GM12875 (cell line): Measurements from ENCODE around the gene SLC25A21.
"Not testable (repeated sequence)": the region's sequence is repeated elsewhere in the genome, so short reads cannot be mapped to it uniquely, and the experiment has no call there.

Source experiments
- H3K4me3 ChIP-seq: one replicate; pipeline ENCODE4 v1.5.1; 2011; ENCODE audit warnings: low read depth, low read length, control low read depth
- TF ChIP-seq, protein P1 (sequence below): IDR thresholded peaks from 2 replicates; pipeline ENCODE4 v1.5.1; 2011; ENCODE audit warnings: low read depth, mild to moderate bottlenecking, control low read depth, inconsistent platforms, low read length, moderate library complexity, borderline replicate concordance; ENCODE audit not compliant: insufficient read depth

Gene SLC25A21

DNA sequence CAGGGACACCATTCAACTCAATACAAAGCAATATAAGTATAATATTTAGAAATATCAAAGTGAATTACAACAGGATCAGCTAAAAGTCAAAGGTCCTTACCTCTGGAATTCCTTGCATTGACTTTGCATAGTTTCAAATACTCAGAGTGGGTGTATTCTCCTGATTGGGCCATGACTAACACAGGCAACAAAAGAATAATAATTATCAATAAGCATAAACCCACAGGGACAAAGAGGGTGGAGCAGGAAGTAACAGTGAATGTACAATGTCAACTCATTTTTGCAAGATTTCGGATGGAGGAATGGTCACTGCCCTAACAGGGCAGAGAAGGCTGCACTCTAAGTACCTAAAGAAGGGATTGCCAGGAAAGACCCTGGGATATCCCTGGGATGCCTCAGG lies 303.3 kb downstream of the SLC25A21 start:
- no peak overlapping the region for H3K4me3 ChIP-seq
- TF ChIP-seq, protein P1, sequence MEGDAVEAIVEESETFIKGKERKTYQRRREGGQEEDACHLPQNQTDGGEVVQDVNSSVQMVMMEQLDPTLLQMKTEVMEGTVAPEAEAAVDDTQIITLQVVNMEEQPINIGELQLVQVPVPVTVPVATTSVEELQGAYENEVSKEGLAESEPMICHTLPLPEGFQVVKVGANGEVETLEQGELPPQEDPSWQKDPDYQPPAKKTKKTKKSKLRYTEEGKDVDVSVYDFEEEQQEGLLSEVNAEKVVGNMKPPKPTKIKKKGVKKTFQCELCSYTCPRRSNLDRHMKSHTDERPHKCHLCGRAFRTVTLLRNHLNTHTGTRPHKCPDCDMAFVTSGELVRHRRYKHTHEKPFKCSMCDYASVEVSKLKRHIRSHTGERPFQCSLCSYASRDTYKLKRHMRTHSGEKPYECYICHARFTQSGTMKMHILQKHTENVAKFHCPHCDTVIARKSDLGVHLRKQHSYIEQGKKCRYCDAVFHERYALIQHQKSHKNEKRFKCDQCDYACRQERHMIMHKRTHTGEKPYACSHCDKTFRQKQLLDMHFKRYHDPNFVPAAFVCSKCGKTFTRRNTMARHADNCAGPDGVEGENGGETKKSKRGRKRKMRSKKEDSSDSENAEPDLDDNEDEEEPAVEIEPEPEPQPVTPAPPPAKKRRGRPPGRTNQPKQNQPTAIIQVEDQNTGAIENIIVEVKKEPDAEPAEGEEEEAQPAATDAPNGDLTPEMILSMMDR = no peak

DNA sequence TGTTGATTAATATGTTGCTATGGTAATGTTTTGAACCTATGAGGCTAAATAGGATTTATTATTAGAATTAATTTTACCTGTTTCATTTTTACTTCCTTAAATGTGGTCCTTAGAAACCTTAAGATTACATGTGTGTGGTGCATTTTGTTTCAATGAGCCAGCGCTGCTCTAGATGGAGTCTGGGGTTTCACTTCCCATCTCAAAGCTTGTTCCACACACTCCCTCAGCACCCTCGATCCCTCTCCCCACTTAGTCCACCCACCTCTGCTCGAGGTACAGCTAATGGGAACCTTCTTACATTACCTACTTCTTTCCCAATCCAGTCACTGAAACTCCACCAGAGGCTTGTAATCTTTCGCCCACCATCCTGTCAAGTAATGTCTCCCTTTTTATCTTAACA lies 305.5 kb downstream of the SLC25A21 start:
- TF ChIP-seq, protein P1 = no peak
- no peak overlapping the region for H3K4me3 ChIP-seq

DNA sequence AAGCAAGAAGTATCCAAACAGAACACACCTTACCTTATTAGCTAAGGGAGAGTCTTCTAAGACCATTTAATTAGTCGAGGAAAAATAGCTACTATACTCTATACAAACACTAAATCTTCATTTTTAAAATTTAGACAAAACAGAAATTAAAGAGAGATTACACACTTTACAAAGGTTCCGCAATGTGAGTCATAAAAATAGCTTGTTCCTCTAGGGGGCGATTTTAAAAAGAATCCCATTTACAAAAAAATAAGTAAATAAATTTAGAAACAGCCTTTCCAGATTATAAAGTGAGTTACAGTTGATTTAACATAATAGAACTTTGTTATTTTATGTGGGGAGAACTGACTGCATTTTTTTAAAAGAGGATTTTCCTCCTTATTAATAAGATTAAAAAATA lies 309.1 kb downstream of the SLC25A21 start:
- TF ChIP-seq, protein P1 = no peak
- H3K4me3 ChIP-seq = no peak overlapping the region

DNA sequence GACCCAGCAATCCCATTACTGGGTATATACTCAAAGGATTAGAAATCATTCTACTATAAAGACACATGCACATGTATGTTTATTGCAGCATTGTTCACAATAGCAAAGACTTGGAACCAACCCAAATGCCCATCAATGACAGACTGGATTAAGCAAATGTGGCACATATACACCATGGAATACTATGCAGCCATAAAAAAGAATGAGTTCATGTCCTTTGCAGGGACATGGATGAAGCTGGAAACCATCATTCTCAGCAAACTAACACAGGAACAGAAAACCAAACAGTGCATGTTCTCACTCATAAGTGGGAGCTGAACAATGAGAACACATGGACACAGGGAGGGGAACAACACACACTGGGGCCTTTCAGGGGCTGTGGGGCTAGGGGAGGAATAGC lies 310.2 kb downstream of the SLC25A21 start:
- H3K4me3 ChIP-seq = not testable (repeated sequence)

DNA sequence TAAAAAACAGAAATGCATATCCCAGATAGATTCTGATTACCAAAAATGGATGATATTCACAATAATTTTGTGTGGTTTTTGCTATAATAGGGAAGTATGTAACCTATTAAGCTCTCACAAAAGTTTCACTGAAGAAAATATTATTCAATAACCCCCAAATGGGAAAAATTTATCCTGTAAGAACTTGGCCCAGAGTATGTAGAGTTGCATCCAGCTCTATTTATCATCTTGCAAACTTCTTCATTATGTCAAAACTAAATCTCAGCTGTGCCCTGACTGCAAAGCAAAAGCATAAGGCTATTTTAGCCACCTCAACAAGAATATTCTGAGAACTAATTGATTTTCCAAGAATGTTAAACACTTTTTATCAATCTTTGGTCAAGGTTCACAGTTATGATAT lies 311.6 kb downstream of the SLC25A21 start:
- no peak overlapping the region for H3K4me3 ChIP-seq

DNA sequence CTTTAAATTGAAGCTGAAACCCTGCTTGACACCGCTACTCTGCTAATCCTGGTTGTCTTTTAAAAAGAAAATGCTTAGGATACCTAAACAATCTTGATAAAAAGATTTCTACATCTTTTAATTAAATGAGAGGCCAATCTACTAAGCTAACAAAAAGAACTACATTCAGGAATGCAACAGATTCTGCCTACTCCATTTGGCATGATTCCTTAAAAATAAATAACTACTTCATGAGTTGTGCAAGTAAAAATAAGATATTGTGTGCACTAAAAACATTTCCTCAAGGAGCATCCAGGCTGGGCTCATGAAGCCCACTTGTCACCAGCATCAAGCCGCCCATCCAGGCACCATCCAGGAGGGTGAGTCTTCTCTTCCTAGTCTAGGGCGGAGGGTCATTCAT lies 313.3 kb downstream of the SLC25A21 start:
- TF ChIP-seq, protein P1 = no peak
- no peak overlapping the region for H3K4me3 ChIP-seq

More for the DNA sequence above, 311.6 kb downstream of the SLC25A21 start:
- TF ChIP-seq, protein P1 = no peak

DNA sequence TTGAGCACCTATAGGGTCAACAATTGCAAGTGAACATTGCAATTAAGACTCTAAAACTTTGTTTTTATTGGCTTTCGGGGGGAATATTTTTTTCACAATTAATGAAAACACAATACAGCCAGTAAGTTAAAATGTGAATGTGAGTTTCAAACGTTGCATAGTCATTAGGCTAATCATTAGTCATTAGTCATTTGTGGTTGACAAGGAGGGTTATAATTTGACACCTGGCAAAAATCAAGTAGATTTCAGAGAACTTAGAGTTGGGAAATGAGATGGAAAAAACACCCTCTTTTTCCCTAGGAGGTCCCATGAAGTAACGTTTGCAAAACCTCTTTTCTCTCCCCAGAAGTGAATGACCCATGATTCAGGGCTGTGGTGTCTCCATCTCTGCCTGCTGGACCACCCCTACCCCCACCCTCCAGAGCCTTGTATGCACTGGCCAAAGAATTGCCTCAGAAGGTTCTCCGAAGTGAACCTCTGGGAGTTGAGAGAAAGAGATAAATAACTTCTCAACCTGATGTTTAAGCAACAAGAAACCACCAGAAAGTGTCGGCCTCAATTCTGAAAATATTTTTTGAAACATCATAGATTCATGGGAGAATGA lies 314.5 kb downstream of the SLC25A21 start:
- H3K4me3 ChIP-seq = no peak overlapping the region
- TF ChIP-seq, protein P1 = no peak

DNA sequence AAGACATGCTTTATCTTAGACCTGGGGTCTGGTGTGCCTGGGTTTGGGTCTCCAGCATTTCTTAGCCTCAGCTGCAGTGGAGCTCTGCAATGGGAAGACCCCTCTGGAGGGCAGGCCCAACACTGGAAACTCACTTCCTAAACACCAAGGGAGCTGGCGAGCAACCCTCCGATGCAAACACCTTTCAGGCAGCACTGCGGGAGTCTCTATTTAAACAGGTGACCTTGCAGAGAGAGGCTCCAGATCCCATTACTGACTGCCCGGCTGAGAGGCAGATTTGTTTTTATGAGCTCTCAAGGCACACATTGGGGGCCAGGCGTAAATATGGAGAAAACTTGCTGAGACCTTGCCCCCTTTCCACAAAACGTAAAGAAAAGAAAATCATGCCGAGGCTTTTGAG lies 315.3 kb downstream of the SLC25A21 start:
- TF ChIP-seq, protein P1 = no peak
- H3K4me3 ChIP-seq = no peak overlapping the region
